GM19438 (cell line): ENCODE measurements around the gene TDRD9.

Experiments used
- ATAC-seq: cut with Tn5 transposase; IDR thresholded peaks from one replicate; pipeline ENCODE4 v1.9.1; 2021; ENCODE audit warnings: low read depth; ENCODE audit not compliant: unreplicated experiment

Gene TDRD9

DNA sequence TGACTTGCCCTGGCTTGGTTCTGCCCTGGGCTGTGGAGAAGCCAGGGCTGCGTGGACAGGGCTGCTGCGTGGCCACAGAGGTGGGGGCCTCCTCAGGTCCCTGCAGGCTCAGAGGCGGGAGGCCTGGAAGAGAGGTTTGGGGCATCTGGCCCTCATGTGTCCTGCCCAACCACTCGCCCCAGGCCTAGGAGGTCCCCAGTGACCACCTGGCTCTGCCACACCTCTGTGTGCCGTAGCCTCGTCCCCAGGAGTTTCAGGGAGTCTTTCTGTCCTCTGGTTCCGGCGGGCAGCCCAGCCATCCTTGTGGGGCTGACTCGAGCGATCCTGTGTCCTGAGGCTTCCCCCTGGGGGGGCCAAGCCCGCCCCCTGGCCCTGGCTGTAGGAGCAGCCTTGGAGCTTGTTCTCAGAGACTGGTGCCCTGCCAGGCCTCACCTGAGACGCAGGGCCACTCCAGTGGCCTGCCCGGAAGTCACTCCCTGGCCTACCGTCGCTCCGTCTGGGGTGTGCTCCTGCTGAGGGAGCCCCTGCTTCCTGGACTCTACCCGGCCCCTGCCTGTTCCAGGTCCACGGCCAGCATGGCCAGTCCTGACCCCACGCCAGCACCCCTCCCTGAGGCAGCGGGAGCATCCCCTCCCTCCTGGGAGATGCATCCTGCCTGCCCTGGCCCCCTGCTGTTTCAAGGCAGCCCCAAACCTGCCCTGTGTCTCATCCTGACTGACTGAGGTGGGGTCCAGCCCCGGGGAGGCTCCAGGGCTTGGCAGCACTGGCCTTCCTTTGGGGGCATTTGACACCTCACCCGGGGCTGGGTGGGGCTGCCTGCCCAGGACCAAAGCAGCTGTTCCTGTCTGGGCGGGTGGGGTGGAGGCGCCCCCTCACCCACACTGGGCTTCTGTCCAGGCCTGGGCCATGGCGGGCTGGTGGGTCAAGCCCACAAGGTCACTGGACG, 171.1 kb downstream of the TDRD9 start:
- ATAC-seq: no peak

- no peak for ATAC-seq
Observed at GRCh38 chr14:104100171-104101085, 172.2 kb downstream of the TDRD9 start.

- ATAC-seq: no peak
Observed at GRCh38 chr14:104101086-104101621, 172.9 kb downstream of the TDRD9 start.

- no peak for ATAC-seq
Observed at GRCh38 chr14:104101651-104102281, 173.5 kb downstream of the TDRD9 start.
